ENCODE results near the gene SPATA13.

The SPATA13 gene

DNA sequence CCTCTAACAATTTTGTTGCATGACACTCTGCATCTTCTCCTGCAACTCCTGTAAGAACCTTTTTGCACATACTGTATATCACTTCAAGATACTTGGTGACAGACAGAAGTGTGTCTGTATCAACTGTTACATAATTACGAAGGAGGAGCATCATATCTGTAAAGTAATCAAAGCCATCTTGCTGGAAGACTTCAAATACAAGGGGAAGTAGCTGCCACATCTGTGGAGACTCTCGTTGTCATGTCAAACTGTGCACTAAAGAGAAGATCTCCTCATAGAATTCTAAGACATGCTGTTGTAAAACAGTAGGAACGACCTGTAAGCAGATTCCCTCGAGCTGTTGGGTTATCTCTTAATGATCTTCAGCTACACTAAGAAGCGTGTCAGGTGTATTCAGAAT, 38.0 kb upstream of the SPATA13 start:
- TF ChIP-seq, protein P1, sequence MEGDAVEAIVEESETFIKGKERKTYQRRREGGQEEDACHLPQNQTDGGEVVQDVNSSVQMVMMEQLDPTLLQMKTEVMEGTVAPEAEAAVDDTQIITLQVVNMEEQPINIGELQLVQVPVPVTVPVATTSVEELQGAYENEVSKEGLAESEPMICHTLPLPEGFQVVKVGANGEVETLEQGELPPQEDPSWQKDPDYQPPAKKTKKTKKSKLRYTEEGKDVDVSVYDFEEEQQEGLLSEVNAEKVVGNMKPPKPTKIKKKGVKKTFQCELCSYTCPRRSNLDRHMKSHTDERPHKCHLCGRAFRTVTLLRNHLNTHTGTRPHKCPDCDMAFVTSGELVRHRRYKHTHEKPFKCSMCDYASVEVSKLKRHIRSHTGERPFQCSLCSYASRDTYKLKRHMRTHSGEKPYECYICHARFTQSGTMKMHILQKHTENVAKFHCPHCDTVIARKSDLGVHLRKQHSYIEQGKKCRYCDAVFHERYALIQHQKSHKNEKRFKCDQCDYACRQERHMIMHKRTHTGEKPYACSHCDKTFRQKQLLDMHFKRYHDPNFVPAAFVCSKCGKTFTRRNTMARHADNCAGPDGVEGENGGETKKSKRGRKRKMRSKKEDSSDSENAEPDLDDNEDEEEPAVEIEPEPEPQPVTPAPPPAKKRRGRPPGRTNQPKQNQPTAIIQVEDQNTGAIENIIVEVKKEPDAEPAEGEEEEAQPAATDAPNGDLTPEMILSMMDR (IDR thresholded peaks at IDR 0.05; ENCODE audit: insufficient read depth, low read length, poor library complexity, severe bottlenecking): no peak
- no peak for TF ChIP-seq EZH2phosphoT487 (conservative IDR thresholded peaks at IDR 0.05; ENCODE audit: low read length)
- Histone ChIP-seq H3K27ac (ENCODE audit: low read depth, low read length) (no peak overlapping the region), H4K20me1 (ENCODE audit: low read depth, low read length) (no peaks in the 10 kb centered on the region)

GRCh38 chr13:24123761-24124160, 36.8 kb upstream of the SPATA13 start:
- no peak for TF ChIP-seq EZH2phosphoT487 (conservative IDR thresholded peaks at IDR 0.05; ENCODE audit: low read length)
- TF ChIP-seq, protein P1 (IDR thresholded peaks at IDR 0.05; ENCODE audit: insufficient read depth, low read length, poor library complexity, severe bottlenecking): no peak
- H3K9me3 ChIP-seq (ENCODE audit: insufficient read depth, low read length): no peaks in the 10 kb centered on the region
- no peak overlapping the region for H3K27ac ChIP-seq (ENCODE audit: low read depth, low read length)
- H3K4me3 ChIP-seq (ENCODE audit: insufficient read depth, low read length, poor library complexity, severe bottlenecking): no peak overlapping the region
- H3F3A ChIP-seq (ENCODE audit: insufficient read depth): no peaks in the 10 kb centered on the region
- H3K36me3 ChIP-seq (ENCODE audit: low read length): no peaks in the 10 kb centered on the region
- H4K20me1 ChIP-seq (ENCODE audit: low read depth, low read length): no peaks in the 10 kb centered on the region
- H2AFZ ChIP-seq (ENCODE audit: low read depth, low read length, severe bottlenecking): no peak overlapping the region
- no peaks in the 10 kb centered on the region for H3K27me3 ChIP-seq (ENCODE audit: low read length)
- H3K4me2 ChIP-seq (ENCODE audit: low read depth, low read length, poor library complexity, severe bottlenecking): no peak overlapping the region
- H3K9me2 ChIP-seq (replicated peaks; ENCODE audit: insufficient read depth, low read length): no peaks in the 10 kb centered on the region
- no peaks in the 10 kb centered on the region for H3K79me2 ChIP-seq (ENCODE audit: insufficient read depth, low read length)
- no peak overlapping the region for H3K9ac ChIP-seq (ENCODE audit: low read length)

More for the DNA sequence above, 38.0 kb upstream of the SPATA13 start:
- Histone ChIP-seq H3K9me2 (replicated peaks; ENCODE audit: insufficient read depth, low read length) (no peaks in the 10 kb centered on the region), H3F3A (ENCODE audit: insufficient read depth) (no peaks in the 10 kb centered on the region), H3K9me3 (ENCODE audit: insufficient read depth, low read length) (no peaks in the 10 kb centered on the region), H3K9ac (ENCODE audit: low read length) (no peak overlapping the region), H3K36me3 (ENCODE audit: low read length) (no peaks in the 10 kb centered on the region), H3K79me2 (ENCODE audit: insufficient read depth, low read length) (no peaks in the 10 kb centered on the region), H3K4me3 (ENCODE audit: insufficient read depth, low read length, poor library complexity, severe bottlenecking) (no peak overlapping the region), H3K4me2 (ENCODE audit: low read depth, low read length, poor library complexity, severe bottlenecking) (no peak overlapping the region), H2AFZ (ENCODE audit: low read depth, low read length, severe bottlenecking) (no peak overlapping the region), H3K27me3 (ENCODE audit: low read length) (no peaks in the 10 kb centered on the region)

DNA sequence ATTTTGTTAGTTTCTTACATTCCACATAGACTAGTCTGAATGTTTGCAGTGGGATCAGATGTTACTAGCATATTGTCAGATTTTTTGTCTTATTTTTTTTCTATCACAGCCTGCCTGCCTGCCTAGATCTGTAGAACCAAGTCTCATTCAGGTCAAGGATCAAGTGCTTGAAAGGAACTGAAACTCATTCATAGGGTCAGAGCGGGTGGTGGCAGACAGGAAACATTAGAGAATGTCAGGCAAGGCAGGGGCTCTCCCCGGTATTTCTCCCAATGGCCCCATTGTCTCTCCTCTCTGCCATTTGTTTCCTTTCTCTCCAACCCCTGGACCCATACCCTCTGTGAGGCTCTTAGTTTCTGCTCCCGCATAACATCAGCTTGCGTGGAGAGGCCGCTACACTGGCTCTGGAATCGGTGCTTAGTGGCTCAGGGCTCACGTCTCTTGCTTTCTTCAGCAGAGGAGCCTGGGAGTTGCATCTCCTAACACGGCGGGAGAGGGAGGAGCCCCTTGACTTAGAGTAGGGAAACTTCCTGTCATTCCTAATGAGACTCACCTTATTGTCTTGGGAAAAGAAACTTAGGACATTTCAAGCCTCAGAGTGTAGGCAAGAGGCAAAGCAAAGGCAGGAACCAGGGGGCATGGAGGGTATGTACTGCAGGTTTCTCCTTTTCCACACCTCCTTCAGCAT, 35.6 kb upstream of the SPATA13 start:
- Histone ChIP-seq H3K27ac (ENCODE audit: low read depth, low read length) (no peak overlapping the region), H3K36me3 (ENCODE audit: low read length) (no peaks in the 10 kb centered on the region), H3K9ac (ENCODE audit: low read length) (no peak overlapping the region), H4K20me1 (ENCODE audit: low read depth, low read length) (no peaks in the 10 kb centered on the region), H2AFZ (ENCODE audit: low read depth, low read length, severe bottlenecking) (no peak overlapping the region), H3K79me2 (ENCODE audit: insufficient read depth, low read length) (no peaks in the 10 kb centered on the region), H3F3A (ENCODE audit: insufficient read depth) (no peaks in the 10 kb centered on the region), H3K4me2 (ENCODE audit: low read depth, low read length, poor library complexity, severe bottlenecking) (no peak overlapping the region), H3K9me3 (ENCODE audit: insufficient read depth, low read length) (no peaks in the 10 kb centered on the region), H3K4me3 (ENCODE audit: insufficient read depth, low read length, poor library complexity, severe bottlenecking) (no peak overlapping the region), H3K9me2 (replicated peaks; ENCODE audit: insufficient read depth, low read length) (no peaks in the 10 kb centered on the region), H3K27me3 (ENCODE audit: low read length) (no peaks in the 10 kb centered on the region)
- TF ChIP-seq, protein P1 (IDR thresholded peaks at IDR 0.05; ENCODE audit: insufficient read depth, low read length, poor library complexity, severe bottlenecking): no peak
- TF ChIP-seq EZH2phosphoT487 (conservative IDR thresholded peaks at IDR 0.05; ENCODE audit: low read length): no peak
